IMR-90 (cell line): ENCODE data around the gene KCNJ13. TPM values are rescaled to one million over a fixed set of nuclear protein-coding genes. Genes with fewer than 3 reads are reported as not detected.

Experiments used
- ATAC-seq: fragments of 200-7000 bp; cut with Tn5 transposase; 2 replicates; pipeline ENCODE4 v1.9.1; 2020; ENCODE audit warnings: low read depth, mild to moderate bottlenecking, moderate library complexity
- BruUV-seq: library from RNA; stranded (reverse); fragments of 400-500 nt; replicated peaks from 2 replicates; lab custom pipeline; 2021; lab: Mats Ljungman, UMichigan
- CTCF ChIA-PET: fragments of 300-600 bp; formaldehyde crosslinking; extraction: SDS; loops from one replicate; lab custom pipeline; 2021; ENCODE audit warnings: antibody characterized with exemption; lab: Yijun Ruan, JAX
- POLR2A ChIA-PET: fragments of 300-600 bp; sonication (Branson Sonifier 250); formaldehyde crosslinking; loops from one replicate; lab custom pipeline; 2022; ENCODE audit warnings: antibody characterized with exemption; ENCODE audit not compliant: unreplicated experiment; lab: Charles Lee
- DNase-seq: peaks from one replicate; pipeline ENCODE4 v3.0.0; 2013
- H2AFZ ChIP-seq: replicated peaks from 2 replicates; pipeline ENCODE3; 2013; ENCODE audit warnings: low read length, mild to moderate bottlenecking; ENCODE audit not compliant: poor library complexity
- H2AK5ac ChIP-seq: 2 replicates; pipeline ENCODE4 v1.6.1; 2013; ENCODE audit warnings: low read depth, low read length, inconsistent platforms
- H2AK9ac ChIP-seq: replicated peaks from 2 replicates; pipeline ENCODE3; 2013; ENCODE audit warnings: mild to moderate bottlenecking, low read depth, low read length, moderate library complexity; ENCODE audit not compliant: poor library complexity
- H2BK120ac ChIP-seq: 2 replicates; pipeline ENCODE4 v1.6.1; 2013; ENCODE audit warnings: low read depth, low read length, inconsistent platforms
- H2BK15ac ChIP-seq: 3 replicates; pipeline ENCODE4 v1.6.1; 2013; ENCODE audit warnings: low read depth, low read length, inconsistent platforms
- H2BK20ac ChIP-seq: 2 replicates; pipeline ENCODE4 v1.6.1; 2013; ENCODE audit warnings: low read depth, mild to moderate bottlenecking, inconsistent platforms, low read length, moderate library complexity
- H2BK5ac ChIP-seq: 2 replicates; pipeline ENCODE4 v1.6.1; 2013; ENCODE audit warnings: mild to moderate bottlenecking, low read depth, low read length, inconsistent platforms; ENCODE audit not compliant: poor library complexity, severe bottlenecking
- H3K14ac ChIP-seq: replicated peaks from 2 replicates; pipeline ENCODE4 v1.6.1; 2013; ENCODE audit warnings: low read depth, low read length, inconsistent platforms
- H3K18ac ChIP-seq: 2 replicates; pipeline ENCODE4 v1.6.1; 2013; ENCODE audit warnings: low read depth, low read length, control low read depth
- H3K23ac ChIP-seq: 2 replicates; pipeline ENCODE4 v1.6.1; 2013; ENCODE audit warnings: low read depth, low read length, inconsistent platforms
- H3K27ac ChIP-seq: 2 replicates; pipeline ENCODE4 v1.5.1; 2013; ENCODE audit warnings: mild to moderate bottlenecking, control low read depth, low read length; ENCODE audit not compliant: insufficient read depth
- H3K27me3 ChIP-seq: 2 replicates; pipeline ENCODE4 v1.6.1; 2013; ENCODE audit warnings: low read length; ENCODE audit not compliant: control insufficient read depth, insufficient read depth
- H3K36me3 ChIP-seq: 2 replicates; pipeline ENCODE4 v1.6.1; 2013; ENCODE audit warnings: low read length, mixed read lengths; ENCODE audit not compliant: control insufficient read depth, insufficient read depth
- H3K4ac ChIP-seq: 2 replicates; pipeline ENCODE4 v1.6.1; 2013; ENCODE audit warnings: low read depth, low read length, inconsistent platforms
- H3K4me1 ChIP-seq: 2 replicates; pipeline ENCODE4 v1.6.1; 2013; ENCODE audit warnings: low read length, mixed read lengths; ENCODE audit not compliant: control insufficient read depth, insufficient read depth
- H3K4me2 ChIP-seq: 2 replicates; pipeline ENCODE4 v1.6.1; 2013; ENCODE audit warnings: low read depth, mild to moderate bottlenecking, control low read depth, low read length, moderate library complexity
- H3K4me3 ChIP-seq: 2 replicates; pipeline ENCODE4 v1.5.1; 2013; ENCODE audit warnings: low read depth, mild to moderate bottlenecking, control low read depth, low read length, moderate library complexity; ENCODE audit not compliant: insufficient read depth
- H3K56ac ChIP-seq: 2 replicates; pipeline ENCODE4 v1.6.1; 2013; ENCODE audit warnings: low read length, inconsistent platforms; ENCODE audit not compliant: insufficient read depth; ENCODE audit errors: extremely low read depth
- H3K79me1 ChIP-seq, 2 experiments: 2 replicates each; pipeline ENCODE4 v1.6.1; 2013; ENCODE audit warnings: low read length in 2 of 2, inconsistent platforms in 1 of 2, low read depth in 1 of 2
- H3K9ac ChIP-seq: 2 replicates; pipeline ENCODE4 v1.6.1; 2013; ENCODE audit warnings: low read depth, low read length, control low read depth
- H3K9me1 ChIP-seq: 2 replicates; pipeline ENCODE4 v1.6.1; 2013; ENCODE audit warnings: low read length, inconsistent platforms; ENCODE audit not compliant: insufficient read depth
- H3K9me3 ChIP-seq: 2 replicates; pipeline ENCODE4 v1.6.1; 2013; ENCODE audit warnings: low read length; ENCODE audit not compliant: control insufficient read depth, insufficient read depth
- H4K20me1 ChIP-seq: 2 replicates; pipeline ENCODE4 v1.6.1; 2013; ENCODE audit warnings: low read length, inconsistent platforms; ENCODE audit not compliant: insufficient read depth
- H4K5ac ChIP-seq: 2 replicates; pipeline ENCODE4 v1.6.1; 2013; ENCODE audit warnings: mild to moderate bottlenecking, low read depth, low read length, control low read depth
- H4K8ac ChIP-seq, 2 experiments: 2 replicates each; pipeline ENCODE4 v1.6.1; 2013; ENCODE audit warnings: low read depth in 2 of 2, low read length in 2 of 2, control low read depth in 1 of 2, inconsistent platforms in 1 of 2
- H4K91ac ChIP-seq: 2 replicates; pipeline ENCODE4 v1.6.1; 2013; ENCODE audit warnings: low read depth, low read length, inconsistent platforms; ENCODE audit not compliant: insufficient read depth
- MAFK ChIP-seq: IDR thresholded peaks from 2 replicates; pipeline ENCODE4 v1.6.1; 2012; ENCODE audit warnings: low read depth, low read length, improper control_type of control experiment
- POLR2A ChIP-seq: IDR thresholded peaks from 2 replicates; pipeline ENCODE4 v1.6.1; 2012; ENCODE audit warnings: mild to moderate bottlenecking, low read depth, low read length
- WGBS, 2 experiments: methylation state at CpG; one replicate each; pipeline versions ENCODE4 v1.1.5 to v1.1.7; 2013; ENCODE audit warnings: missing lambda C conversion rate in 2 of 2; ENCODE audit not compliant: insufficient read length in 1 of 2; ENCODE audit errors: extremely low coverage in 2 of 2; 5-methylcytosine and 5-hydroxymethylcytosine counted together
- dilution Hi-C: fragments of 300-500 bp; cut with HindIII; formaldehyde crosslinking; loops from one replicate; pipeline ENCODE4 v1.14.3; 2018; ENCODE audit warnings: low sequenced_read_pairs; ENCODE audit not compliant: unreplicated experiment
- in situ Hi-C: fragments of 300-500 bp; cut with MboI; formaldehyde crosslinking; loops from 3 replicates; pipeline ENCODE4 v1.14.3; 2019; ENCODE audit warnings: low sequenced_read_pairs, inconsistent platforms, mixed read lengths
- intact Hi-C: fragments of 100-400 bp; cut with micrococcal nuclease; formaldehyde crosslinking; loops from 2 replicates; pipeline ENCODE4 v1.10.0; 2022
- polyA plus RNA-seq, 3 experiments: library from polyadenylated mRNA; depleted of rRNA; stranded (reverse); fragments of >200 nt; gene quantifications; 2 replicates each; pipeline ENCODE4 v1.2.3, GENCODE V29; 2012; ENCODE audit warnings: low replicate concordance in 1 of 3
- total RNA-seq: library from RNA; depleted of rRNA; stranded (reverse); fragments of >200 nt; gene quantifications from 2 replicates; pipeline ENCODE4 v1.2.3, GENCODE V29; 2012

Gene KCNJ13
- total and polyA plus RNA-seq, 2 of the 4 experiments (the other 2 are of a cell fraction): not detected

- H4K91ac ChIP-seq: no peak overlapping the region
- no peak overlapping the region for H2BK20ac ChIP-seq
- no peak overlapping the region for H3K18ac ChIP-seq
- BruUV-seq: no TSS peak
- no peak overlapping the region for H3K4me2 ChIP-seq
- no peak overlapping the region for H2AK5ac ChIP-seq
- H3K23ac ChIP-seq: no peak overlapping the region
- dilution Hi-C loops: no loop called here
- H3K4ac ChIP-seq: no peak overlapping the region
- no peaks in the 10 kb centered on the region for H3K27me3 ChIP-seq
- no peaks in the 10 kb centered on the region for H3K4me1 ChIP-seq
- peaks cover 14% of the 10 kb centered on the region for H3K36me3 ChIP-seq
- peaks cover 6% of the 10 kb centered on the region for H3K9me1 ChIP-seq
- no peak overlapping the region for H3K14ac ChIP-seq
- H3K9me3 ChIP-seq: no peaks in the 10 kb centered on the region
- no peak overlapping the region for H4K8ac ChIP-seq
- no peak overlapping the region for H3K27ac ChIP-seq
- ChIA-PET POLR2A (no interaction called here), CTCF (interaction anchor here (0.7 kb wide), 1 partner anchor 19 kb away, joined by 3 read pairs; no protein-coding TSS in a partner anchor)
- peaks cover 4% of the 10 kb centered on the region; the same call in 1 of the 2 replicates for H4K20me1 ChIP-seq
- intact Hi-C loops: loop anchor here (10.0 kb wide), 1 partner anchor 167 kb away; no protein-coding TSS in a partner anchor
- no peak for TF ChIP-seq POLR2A
- peak; percentile 43; the same call in 1 of the 2 replicates for TF ChIP-seq MAFK
- peaks cover 10 to 16% of the 10 kb centered on the region in 2 experiments for H3K79me1 ChIP-seq
- DNase-seq (no peak), ATAC-seq (no peak)
- H3K56ac ChIP-seq: no peak overlapping the region
- in situ Hi-C loops: no loop called here
- no peak overlapping the region for H2AK9ac ChIP-seq
- no peak overlapping the region for H2BK15ac ChIP-seq
- no peak overlapping the region for H3K4me3 ChIP-seq
- no peak overlapping the region for H2AFZ ChIP-seq
- no peak overlapping the region for H2BK5ac ChIP-seq
- H3K9ac ChIP-seq: no peak overlapping the region
- no peak overlapping the region for H4K5ac ChIP-seq
- WGBS, 2 experiments: no CpG with 5 or more reads among the region's 1 CpG
- H2BK120ac ChIP-seq: no peak overlapping the region
Observed at GRCh38 chr2:232771870-232772269, 4.5 kb downstream of the KCNJ13 start.
